Stimulated activated CD4-positive, alpha-beta T cell treated with anti-CD3 and anti-CD28 coated beads, TNF-alpha, amount 100 ng/mL, for 48 hours (primary cell): Measurements from ENCODE around the gene RFC4.

Experiments used
- DNase-seq, 3 donors: peaks; one replicate each; pipeline ENCODE4 v3.0.0-alpha.2; 2020; ENCODE audit warnings: low read depth in 3 of 3

The RFC4 gene

GRCh38 chr3:186786922-186787321 lies 19.4 kb downstream of the RFC4 start:
- no peak for DNase-seq

- no peak for DNase-seq
Measured at GRCh38 chr3:186785495-186786018, 20.7 kb downstream of the RFC4 start.

- DNase-seq: no peak
Measured at GRCh38 chr3:186784820-186785494, 21.3 kb downstream of the RFC4 start.

DNA sequence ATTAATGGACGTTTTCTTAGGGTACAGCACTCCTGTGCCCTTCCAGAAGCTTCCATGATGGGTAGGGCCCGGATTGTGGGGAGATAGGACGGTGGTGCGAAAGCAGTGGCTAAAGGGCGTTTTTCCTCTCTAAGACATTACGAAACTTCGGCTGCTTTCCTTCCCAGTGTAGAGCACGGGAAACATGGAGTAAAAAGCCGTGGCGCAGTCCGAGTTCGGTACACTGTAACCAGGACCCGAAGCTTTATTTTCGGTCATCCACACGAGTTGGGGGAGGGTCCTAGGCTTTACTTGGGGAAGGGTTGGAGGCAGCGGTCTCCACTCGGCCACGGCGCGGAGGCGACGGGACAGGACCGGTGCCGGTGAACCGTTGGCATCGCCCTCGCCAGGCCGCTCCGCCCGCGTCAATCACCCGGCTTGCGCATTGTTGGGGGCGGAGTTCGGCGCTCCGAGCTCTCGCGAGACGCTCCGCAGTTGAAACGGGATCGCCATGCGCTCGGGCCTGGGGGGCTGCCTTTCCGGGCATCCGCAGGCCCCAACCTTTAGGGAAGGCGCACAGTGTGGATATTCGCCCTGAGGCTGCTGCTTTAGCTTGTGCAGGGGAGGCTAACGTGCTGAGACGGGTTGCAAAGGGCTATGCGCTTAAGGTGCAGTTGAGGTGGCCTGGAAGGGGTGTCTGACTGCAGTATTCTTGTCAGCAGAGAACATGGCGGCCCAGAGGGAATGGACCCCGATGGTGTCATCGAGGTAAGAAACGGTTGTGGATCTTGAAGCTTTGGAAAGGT lies 22.4 kb downstream of the RFC4 start:
- DNase-seq: peak; percentile 47 to 65 (median 62)

- DNase-seq: peak; percentile 82 to 86 (median 83)
Measured at GRCh38 chr3:186783058-186783730, 23.1 kb downstream of the RFC4 start, which contains the start of gene EIF4A2. Gene EIF4A2 (plus strand): TSS chr3:186783577. CDS start chr3:186783611, 34 bp downstream.

DNA sequence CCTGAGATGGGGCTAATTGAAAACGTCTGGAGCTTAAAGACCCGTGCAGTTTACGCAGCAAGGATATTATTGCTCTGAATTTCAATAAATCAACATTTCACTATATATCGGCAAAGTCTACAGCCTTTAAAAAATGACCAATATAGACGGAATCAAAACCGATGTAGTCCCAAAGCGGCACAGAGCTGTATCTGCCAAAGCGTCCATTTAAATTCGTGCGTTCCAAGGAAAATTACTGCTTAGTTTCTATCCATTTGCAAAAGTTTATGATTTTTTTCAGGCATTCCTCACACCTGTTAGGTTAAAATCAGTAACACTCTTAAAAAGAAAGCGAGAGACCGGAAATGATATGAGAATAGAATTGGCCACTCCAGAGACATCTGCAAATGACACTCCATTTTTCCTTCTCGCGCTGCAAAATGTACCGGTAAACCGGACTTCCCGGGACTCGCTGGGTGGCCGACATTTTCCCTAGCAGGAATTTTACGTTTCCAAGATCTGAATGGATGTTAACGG lies 23.7 kb downstream of the RFC4 start:
- DNase-seq: no peak

DNA sequence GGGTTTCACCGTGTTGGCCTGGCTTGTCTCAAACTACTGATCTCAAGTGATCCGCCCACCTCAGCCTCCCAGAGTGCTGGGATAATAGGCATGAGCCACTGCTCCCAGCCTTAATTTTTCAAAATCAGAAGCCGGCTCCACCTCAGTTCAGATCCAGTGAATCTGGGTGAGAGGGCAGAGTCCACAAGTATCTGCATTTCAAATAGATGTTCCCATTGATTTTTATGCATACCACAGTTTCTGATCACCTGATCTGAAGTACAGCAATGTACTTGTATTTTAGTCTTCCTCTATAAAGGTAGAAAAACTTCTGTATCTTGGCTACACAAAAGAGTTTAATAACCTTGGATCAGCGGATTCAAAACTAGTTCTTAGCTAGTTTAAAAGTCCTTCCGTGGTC lies 27.1 kb downstream of the RFC4 start:
- no peak for DNase-seq

DNA sequence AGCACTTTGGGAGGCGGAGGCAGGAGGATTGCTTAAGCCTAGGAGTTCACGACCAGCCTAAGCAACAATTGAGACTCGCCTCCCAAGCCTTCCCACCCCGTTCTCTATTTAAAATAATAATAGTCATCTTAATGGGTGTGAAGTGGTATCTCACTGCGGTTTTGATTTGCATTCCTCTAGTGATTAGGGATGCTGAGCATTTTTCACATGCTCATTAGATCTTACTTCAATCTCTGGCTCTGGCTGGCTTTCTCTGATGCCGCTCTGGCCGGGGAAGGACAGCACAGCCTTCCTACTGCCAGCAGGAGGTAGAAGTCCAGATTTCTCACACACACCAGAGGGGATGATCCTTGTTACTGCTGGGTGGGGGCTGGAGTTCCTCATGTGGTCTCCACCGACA lies 30.3 kb downstream of the RFC4 start:
- DNase-seq: no peak

- DNase-seq: peak; percentile 51 to 64 (median 52)
Measured at GRCh38 chr3:186772701-186773417, 33.4 kb downstream of the RFC4 start.

- no peak for DNase-seq
Measured at GRCh38 chr3:186772281-186772694, 34.0 kb downstream of the RFC4 start.

GRCh38 chr3:186760897-186761447 lies 45.3 kb downstream of the RFC4 start:
- no peak for DNase-seq

DNA sequence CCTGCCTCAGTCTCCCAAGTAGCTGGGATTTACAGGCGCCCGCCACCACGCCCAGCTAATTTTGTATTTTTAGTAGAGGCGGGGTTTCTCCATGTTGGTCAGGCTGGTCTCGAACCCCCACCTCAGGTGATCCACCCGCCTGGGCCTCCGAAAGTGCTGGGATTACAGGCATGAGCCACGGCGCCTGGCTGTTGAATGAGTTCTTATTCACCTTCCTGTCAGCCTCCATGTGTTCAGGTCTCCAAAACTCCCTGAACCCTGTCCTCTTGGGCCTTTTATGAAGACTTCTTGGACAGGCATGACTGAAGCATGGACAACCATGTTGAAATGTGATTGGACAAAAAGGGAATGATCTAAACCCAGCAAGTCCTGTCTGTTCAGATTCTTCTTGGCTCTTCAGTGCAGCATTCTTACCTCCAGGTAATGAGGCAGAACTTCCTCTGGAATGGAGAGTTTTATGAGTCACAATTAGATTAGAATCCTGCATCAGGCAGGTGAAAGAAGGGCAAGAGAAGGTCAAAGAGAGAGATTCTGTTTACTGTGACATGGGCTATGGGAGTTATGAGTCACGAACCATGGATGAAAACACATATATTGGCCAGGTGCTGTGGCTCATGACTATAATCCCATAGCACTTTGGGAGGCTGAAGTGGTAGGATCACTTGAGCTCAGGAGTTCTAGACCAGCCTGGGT lies 46.0 kb downstream of the RFC4 start:
- DNase-seq: no peak

DNA sequence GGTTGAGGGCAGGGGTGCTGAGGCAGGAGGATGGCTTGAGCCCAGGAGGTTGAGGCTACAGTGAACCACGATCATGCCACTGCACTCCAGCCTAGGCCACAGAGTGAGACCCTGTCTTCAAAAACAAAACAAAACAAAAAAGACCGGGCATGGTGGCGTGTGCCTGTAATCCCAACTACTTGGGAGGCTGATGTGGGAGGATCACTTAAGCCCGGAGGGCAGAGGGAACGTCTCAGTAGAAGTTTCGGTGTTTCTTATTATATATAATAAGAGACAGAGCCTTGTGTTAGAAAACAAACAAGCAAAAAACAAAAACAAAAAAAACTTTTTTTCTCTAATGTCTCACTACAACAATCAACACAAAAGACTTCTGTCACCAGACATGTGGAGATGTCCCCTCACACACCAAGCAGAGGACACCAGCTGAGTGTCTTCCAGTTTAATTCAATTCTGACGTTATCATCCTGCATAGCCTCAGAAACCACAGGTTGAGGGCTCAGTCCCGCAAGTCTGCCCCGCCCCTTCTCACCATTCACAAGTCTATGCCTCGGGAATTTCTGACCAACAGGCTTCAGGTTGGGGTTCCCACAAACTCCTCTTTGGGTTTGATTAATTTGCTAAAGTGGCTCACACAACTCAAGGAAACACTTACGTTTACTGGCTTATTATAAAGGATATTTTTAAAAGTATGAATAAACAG lies 46.9 kb downstream of the RFC4 start:
- DNase-seq: no peak

GRCh38 chr3:186757686-186758220 lies 48.5 kb downstream of the RFC4 start:
- DNase-seq: no peak

- no peak for DNase-seq
Measured at GRCh38 chr3:186757214-186757613, 49.1 kb downstream of the RFC4 start.

GRCh38 chr3:186754871-186755270 lies 51.4 kb downstream of the RFC4 start:
- no peak for DNase-seq

DNA sequence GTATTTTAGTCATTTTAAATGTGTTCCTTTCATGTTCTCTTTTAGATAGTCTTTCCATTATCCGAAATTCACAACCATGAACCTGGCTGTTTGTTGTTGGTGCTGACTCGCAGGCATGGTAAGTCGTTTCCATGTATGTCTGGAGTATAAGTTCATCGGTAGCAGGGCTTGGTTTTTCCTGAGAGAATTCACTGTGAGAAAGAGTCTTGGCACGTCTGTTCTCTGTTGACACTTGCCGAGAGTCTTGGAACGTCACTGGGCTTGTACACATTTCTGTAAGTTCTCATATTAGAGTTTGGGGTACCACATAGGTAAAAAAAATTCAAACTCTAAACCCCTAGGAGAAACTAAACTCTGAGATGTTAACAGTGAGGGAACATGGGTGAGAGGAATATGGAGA lies 52.3 kb downstream of the RFC4 start:
- no peak for DNase-seq

- no peak for DNase-seq
Measured at GRCh38 chr3:186751480-186751879, 54.8 kb downstream of the RFC4 start.

- no peak for DNase-seq
Measured at GRCh38 chr3:186750316-186750715, 56.0 kb downstream of the RFC4 start.

GRCh38 chr3:186746008-186746407 lies 60.3 kb downstream of the RFC4 start:
- no peak for DNase-seq
